ENCODE measurements around the gene TUBGCP4.

DNA sequence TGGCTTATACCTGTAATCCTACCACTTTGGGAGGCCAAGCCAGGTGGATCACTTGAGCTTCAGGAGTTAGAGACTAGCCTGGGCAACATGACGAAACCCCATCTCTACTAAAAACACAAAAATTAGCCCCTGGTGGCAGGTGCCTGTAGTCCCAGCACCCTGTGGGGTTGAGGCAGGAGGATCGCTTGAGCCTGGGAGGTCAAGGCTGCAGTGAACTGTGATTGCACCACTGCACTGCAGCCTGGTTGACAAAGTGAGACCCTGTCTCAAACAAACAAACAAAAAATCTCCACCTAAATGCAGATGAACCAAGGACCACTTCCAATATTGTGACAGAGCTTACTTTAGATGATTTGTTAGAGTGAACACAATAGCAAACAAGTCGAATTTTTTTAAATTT is 68.4 kb downstream of the TUBGCP4 start:
- TF ChIP-seq POLR2A (IDR thresholded peaks at IDR 0.05) (no peak), EP300 (IDR thresholded peaks at IDR 0.05) (no peak)
- TF ChIP-seq, protein P1, sequence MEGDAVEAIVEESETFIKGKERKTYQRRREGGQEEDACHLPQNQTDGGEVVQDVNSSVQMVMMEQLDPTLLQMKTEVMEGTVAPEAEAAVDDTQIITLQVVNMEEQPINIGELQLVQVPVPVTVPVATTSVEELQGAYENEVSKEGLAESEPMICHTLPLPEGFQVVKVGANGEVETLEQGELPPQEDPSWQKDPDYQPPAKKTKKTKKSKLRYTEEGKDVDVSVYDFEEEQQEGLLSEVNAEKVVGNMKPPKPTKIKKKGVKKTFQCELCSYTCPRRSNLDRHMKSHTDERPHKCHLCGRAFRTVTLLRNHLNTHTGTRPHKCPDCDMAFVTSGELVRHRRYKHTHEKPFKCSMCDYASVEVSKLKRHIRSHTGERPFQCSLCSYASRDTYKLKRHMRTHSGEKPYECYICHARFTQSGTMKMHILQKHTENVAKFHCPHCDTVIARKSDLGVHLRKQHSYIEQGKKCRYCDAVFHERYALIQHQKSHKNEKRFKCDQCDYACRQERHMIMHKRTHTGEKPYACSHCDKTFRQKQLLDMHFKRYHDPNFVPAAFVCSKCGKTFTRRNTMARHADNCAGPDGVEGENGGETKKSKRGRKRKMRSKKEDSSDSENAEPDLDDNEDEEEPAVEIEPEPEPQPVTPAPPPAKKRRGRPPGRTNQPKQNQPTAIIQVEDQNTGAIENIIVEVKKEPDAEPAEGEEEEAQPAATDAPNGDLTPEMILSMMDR (IDR thresholded peaks at IDR 0.05), result no peak
